Femur (tissue), 1 donor: ENCODE measurements around the gene TIAM1.

ENCODE experiments used
- DNase-seq: peaks from one replicate; pipeline ENCODE4 v3.0.0-alpha.2; 2017

The TIAM1 gene

GRCh38 chr21:31162079-31162699 is 181.9 kb downstream of the TIAM1 start:
- DNase-seq, result no peak

GRCh38 chr21:31161157-31161556 is 182.9 kb downstream of the TIAM1 start:
- no peak for DNase-seq

DNA sequence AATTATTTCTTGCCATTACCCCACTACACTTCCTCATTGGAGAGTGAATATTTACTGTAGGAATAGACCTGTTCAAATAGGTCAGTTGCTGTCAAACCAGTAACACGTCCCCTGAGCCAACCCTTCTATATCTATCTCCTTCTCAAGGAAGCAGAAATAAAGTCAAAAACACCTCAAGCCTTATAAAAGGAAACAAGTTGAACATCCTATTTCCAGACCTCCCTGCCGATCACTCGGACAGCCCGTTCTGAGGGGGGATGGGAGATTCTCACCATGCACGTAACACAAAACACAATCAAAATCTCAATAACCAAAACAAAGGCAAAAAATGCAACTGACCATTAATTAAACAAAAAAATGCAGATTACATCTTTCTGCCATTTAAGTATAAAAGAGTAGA is 184.3 kb downstream of the TIAM1 start:
- no peak for DNase-seq

GRCh38 chr21:31158789-31159581 is 185.1 kb downstream of the TIAM1 start:
- no peak for DNase-seq

DNA sequence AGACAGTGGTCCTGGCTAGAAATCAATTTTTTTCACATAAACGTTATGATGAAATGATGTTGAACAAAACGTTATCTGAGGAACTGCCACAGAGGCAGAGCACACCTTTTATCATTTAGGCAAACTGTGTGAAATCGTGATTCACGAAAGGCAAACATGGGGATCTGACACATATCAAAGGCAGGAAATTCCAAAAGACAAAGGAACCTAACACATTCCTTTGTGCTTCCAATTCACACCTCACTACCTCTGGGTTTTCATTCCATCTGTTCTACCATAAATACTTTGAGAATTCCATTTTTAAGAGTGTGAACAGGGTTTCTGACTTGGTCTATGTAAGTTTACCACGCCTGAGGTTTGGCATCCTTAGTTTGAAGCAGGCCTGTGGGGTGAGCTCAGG is 186.3 kb downstream of the TIAM1 start:
- no peak for DNase-seq

- DNase-seq, result no peak
Observed at GRCh38 chr21:31156662-31157061, 187.4 kb downstream of the TIAM1 start.

DNA sequence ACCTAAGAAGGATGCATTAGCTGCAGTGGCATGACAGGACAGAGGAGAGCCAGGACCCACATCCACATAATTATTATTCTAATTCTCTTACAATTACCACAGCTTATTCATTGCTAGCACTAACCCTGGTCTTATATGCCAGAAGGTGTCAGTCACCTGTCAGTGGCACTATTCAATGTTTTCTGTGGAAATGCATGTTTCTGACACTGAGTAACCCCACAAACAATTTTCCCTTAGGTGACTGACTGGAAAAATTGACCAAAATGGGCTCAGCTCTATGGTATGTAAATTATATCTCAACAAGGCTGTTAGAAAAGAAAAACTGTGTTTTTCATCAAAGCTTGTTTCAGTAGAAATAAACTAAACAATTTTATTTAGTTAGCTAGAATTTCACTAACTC is 187.9 kb downstream of the TIAM1 start:
- DNase-seq, result no peak

DNA sequence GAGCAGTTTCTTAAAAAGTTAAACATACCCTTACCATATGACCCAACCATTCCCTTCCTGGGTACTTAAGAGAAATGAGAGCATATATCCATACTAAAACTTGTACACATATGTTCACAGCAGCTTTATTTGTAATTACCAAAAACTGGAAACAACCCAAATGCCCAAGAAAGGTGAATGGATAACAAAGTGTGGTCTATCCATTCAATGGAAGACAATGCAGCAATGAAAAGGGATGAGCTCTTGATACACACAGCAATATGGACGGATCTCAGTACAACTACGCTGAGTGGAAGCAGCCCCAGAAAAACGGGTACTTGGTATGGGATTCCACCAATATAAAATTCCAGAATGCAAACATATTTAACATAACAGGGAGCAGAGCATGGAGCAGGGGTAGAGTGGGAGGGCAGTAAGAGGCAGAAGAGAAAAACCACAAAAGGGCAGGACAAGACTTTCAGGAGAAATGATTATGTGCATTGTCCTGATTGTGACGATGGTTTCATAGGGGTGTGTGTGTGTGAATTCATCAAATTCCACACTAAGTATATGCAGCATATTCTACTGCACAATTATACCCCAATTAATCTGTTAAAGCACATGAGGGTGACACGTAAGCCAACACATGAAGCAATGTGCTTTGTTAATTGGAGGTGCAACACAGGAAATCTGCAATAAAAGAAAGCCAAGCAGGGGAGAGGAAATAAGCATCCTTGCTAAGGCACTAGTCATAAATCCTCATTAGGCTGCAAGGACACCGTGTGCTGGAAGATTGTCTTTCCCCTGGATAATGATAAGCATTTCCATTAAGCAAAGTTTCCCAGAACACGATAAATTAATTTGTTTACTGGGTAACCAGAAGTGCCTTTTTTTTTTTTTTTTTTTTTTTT is 192.7 kb downstream of the TIAM1 start:
- no peak for DNase-seq

- DNase-seq, result no peak
Observed at GRCh38 chr21:31145274-31145673, 198.8 kb downstream of the TIAM1 start.

- DNase-seq, result no peak
Observed at GRCh38 chr21:31143036-31143435, 201.0 kb downstream of the TIAM1 start.

DNA sequence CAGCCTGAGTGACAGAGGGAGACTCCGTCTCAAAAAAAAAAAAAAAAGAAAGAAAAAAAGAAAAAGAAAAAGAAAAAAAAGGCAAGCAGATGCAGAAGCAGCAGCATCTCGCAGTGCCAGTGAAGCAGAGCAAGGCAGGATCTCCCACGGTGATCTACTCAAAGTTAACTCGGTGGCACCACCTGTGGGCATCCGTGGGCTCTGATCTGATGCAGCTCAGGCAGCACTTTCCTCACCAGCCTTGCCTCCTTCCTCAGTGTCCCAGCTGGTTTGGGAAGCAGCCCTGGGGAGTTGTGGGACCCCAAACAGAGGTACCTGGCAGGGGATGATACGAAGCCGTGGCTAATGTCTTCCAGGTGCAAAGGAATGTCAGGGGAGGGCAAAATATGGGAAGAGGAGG is 201.5 kb downstream of the TIAM1 start:
- no peak for DNase-seq

DNA sequence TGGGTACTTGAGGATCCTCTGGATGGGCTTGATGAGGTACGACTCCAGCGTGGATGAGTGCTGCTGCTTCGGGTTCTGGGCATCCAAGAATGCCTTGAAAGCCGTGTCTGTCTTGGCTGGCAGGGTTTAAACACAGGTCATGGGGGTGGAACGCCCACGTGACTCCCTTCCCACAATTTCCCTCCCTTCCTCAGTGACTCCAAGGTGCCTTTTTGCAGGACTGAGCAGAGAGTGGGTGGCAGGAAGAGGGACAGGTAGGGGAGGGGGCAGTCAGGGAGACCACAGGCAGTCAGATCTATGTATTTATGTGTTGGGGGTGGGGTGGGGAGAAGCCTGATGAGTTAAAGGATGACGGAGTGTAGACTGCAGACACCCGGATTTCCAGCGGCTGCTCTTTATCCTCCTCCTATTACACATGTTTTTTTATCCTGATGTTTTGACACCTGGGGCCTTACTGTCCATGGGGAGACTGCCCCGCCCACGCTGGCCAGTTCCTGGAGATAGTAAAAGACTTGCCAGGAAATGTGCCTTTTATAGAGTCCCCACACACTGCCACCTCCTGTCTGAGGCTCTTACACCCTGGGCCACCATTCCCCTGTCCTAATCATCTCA is 202.6 kb downstream of the TIAM1 start:
- DNase-seq, result no peak

- no peak for DNase-seq
Observed at GRCh38 chr21:31140676-31141075, 203.4 kb downstream of the TIAM1 start.

DNA sequence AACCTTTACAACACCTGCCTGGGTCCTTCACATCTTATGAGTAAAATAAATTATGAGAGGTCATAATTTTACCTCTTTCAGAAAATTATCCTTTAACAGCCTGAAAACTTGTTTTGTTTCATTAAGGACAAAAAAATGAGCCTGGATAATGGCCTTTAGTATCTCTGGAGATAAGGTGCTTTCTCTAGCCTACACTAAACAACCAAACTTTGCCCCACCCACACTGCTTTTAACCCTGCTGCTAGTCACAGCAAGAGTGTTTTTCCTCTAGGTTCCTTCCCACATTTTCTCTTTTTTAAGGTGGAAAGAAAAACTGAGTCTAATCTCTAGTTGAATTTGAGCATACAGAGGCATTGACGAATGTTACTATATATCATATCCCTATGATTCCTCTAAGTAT is 204.0 kb downstream of the TIAM1 start:
- no peak for DNase-seq

DNA sequence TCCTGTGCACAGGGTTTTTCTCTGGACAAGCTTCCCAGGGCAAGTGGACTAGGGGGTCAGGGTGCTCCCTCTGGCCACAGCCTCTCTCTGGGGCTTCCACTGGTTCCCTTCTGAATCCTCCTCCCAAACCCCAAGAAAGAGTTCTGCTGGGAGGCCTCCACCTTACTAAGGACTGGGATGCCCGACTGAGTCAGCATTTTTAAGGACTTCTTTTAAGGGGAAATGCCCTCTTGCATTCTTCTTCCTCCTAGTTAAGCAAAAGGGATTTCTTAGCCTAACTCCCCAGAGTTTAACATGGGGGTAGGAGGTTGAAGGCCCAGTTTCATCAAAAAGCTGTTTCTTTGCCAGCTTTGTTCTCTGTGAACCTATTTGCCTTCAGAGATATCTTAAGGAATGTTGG is 206.1 kb downstream of the TIAM1 start:
- no peak for DNase-seq

DNA sequence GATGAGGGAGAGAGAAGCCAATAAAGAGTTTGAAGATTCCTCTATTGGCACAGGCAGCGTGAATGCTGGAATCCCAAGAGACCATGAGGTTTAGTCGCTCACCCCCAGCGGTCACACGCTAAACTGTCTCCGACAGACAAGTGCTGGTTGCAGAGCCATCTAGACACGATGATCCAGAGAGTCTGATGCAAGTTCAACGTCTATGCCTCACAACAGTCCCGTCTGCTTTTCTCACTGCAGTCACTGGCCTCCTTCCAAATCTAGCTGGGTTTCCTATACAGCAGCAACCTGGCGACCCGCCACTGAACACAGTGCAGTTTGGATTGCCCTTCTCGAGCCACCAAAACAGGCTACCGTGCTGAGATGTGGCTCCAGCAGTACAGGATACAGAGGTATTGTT is 207.2 kb downstream of the TIAM1 start:
- DNase-seq, result peak; percentile 81

DNA sequence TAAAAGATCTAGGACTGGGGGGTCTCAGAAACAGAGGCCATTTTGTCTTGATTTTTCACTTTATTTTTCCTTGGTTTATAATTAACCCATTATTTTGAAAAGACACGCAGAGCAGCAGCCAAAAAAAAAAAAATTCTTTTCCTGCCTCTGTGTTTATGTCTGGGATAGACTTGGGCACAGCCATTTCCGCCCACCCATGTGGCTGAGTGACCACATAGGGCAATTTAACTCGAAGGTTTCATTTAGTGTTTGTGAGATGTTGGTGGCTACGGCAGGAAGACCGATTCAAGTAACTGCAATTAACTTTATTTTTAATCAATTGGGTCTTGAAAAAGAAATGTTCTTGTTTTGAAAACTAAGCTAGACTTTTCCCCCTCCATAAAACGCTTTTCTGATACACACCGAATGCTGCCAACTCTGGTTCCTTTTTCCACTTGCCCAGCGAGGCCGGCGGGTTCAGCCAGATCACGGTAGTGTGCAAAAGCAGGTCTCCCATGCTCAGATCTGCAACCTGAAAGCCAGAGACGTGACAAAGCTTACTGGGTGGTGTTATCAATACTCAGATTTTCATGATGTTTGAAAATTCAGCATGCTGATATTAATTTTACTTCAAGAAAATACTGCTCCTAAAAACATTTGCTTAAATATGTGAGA is 208.4 kb downstream of the TIAM1 start:
- peak; percentile 58 for DNase-seq

- DNase-seq, result no peak
Observed at GRCh38 chr21:31133243-31133830, 210.7 kb downstream of the TIAM1 start.

GRCh38 chr21:31132574-31133242 is 211.4 kb downstream of the TIAM1 start:
- peak; percentile 52 for DNase-seq

DNA sequence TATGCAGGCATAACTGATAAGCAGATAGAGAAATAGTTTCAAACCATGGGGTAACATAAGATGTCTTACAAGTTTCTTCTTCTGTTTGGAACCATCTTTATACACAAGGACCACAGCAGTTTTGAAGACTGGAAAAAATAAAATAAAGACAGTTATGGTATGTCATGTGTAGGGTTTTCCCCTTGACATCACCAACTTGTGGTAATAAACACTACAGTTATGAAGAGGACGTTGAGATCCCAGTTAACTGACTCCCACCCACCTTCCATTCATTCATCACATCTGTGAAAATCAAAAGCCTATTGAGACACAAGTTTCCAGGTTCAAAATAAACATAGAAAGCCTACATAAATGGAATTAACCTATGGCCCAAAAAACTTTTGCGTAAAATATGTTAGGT is 213.2 kb downstream of the TIAM1 start:
- DNase-seq, result no peak

DNA sequence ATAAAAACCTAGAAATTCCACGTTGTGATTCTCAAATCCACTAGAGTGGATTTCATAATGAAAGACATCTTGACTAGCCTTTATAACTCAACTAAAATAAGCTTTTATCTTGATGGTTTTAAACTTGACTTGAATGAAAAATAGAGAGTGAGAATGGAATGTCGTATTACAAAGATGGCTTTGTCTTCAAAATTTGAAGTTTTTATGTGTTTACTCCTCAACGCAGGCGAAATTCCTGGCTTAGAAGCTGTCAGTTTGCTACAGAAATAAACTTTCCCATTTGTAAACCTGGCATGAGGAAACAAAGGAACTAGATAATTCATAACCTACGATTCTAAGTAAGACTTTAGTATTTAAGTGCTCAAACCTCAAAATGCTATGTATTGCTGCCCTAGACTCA is 215.8 kb downstream of the TIAM1 start:
- no peak for DNase-seq

DNA sequence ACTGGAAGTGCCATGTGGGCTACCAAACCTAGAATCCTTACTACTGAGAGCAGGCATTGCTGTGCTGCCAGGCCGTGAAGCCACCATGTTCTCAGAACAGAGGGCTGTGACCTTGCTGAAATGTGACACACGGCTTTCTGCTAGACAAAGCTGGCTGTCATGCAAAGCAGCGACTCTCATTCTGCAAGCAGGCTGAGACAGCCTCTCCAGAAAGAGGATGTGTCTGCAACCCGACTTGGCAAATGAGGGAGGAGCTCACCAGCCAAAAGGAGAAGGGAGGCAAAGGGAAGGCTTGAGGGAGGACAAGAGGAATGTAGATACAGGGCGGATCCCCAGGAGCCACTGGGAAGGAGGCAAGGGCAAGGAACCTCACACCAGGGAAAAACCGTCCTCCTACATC is 220.1 kb downstream of the TIAM1 start:
- DNase-seq, result no peak
